ENCODE measurements around the gene RFC1. TPM values are rescaled to one million over a fixed set of nuclear protein-coding genes. Genes with fewer than 3 reads are reported as not detected.

The RFC1 gene
- polyA plus RNA-seq, 3 donors, result 8.7 to 15.0 (median 14.6) TPM

GRCh38 chr4:39305912-39306677 is 60.1 kb downstream of the RFC1 start:
- H3K36me3 Mint-ChIP-seq, result peaks cover 71 to 87% of the 10 kb centered on the region in 2 donors
- Histone ChIP-seq H3K9ac (ENCODE audit: insufficient read depth, low read length, poor library complexity, severe bottlenecking) (no peak overlapping the region), H2AFZ (ENCODE audit: insufficient read depth, low read depth, low read length, poor library complexity, severe bottlenecking) (no peak overlapping the region), H3K4me3 (replicated peaks in 1 of 3; ENCODE audit: low read depth in 2 of 3, low read length in 3 of 3) (no peak overlapping the region), H4K20me1 (ENCODE audit: insufficient read depth, low read length) (no peaks in the 10 kb centered on the region), H3K27ac (ENCODE audit: low read depth in 1 of 2, low read length in 2 of 2) (peak overlapping the region in 1 of 2 donors; percentile 5), H3K27me3 (ENCODE audit: control insufficient read depth in 2 of 2, insufficient read depth in 2 of 2, low read length in 2 of 2) (no peaks in the 10 kb centered on the region), H3K79me2 (ENCODE audit: insufficient read depth, low read length) (no peaks in the 10 kb centered on the region), H3K4me2 (replicated peaks; ENCODE audit: extremely low read depth, low read length, poor library complexity, severe bottlenecking) (no peak overlapping the region), H3K9me3 (replicated peaks in 1 of 2; ENCODE audit: control insufficient read depth in 1 of 2, insufficient read depth in 1 of 2, low read length in 2 of 2) (no peaks in the 10 kb centered on the region), H3K36me3 (replicated peaks in 1 of 2; ENCODE audit: control insufficient read depth in 1 of 2, insufficient read depth in 2 of 2, low read length in 2 of 2) (peaks cover 77 to 96% of the 10 kb centered on the region in 2 donors), H3K4me1 (ENCODE audit: control insufficient read depth in 1 of 2, insufficient read depth in 2 of 2, low read length in 2 of 2) (no peaks in the 10 kb centered on the region)
- WGBS (ENCODE audit: insufficient coverage), result 82% methylated on average over 5 of the region's 14 CpGs
- no peaks in the 10 kb centered on the region for H3K9me3 Mint-ChIP-seq
- no peaks in the 10 kb centered on the region for H3K27me3 Mint-ChIP-seq (ENCODE audit: low read depth in 3 of 3)
- H3K4me1 Mint-ChIP-seq, result no peaks in the 10 kb centered on the region
- intact Hi-C loops (cut with micrococcal nuclease), result no loop called here
- no peak overlapping the region for H3K4me3 Mint-ChIP-seq
- H3K27ac Mint-ChIP-seq, result peak overlapping the region in 1 of 7 donors; percentile 2
- TF ChIP-seq, protein P1, sequence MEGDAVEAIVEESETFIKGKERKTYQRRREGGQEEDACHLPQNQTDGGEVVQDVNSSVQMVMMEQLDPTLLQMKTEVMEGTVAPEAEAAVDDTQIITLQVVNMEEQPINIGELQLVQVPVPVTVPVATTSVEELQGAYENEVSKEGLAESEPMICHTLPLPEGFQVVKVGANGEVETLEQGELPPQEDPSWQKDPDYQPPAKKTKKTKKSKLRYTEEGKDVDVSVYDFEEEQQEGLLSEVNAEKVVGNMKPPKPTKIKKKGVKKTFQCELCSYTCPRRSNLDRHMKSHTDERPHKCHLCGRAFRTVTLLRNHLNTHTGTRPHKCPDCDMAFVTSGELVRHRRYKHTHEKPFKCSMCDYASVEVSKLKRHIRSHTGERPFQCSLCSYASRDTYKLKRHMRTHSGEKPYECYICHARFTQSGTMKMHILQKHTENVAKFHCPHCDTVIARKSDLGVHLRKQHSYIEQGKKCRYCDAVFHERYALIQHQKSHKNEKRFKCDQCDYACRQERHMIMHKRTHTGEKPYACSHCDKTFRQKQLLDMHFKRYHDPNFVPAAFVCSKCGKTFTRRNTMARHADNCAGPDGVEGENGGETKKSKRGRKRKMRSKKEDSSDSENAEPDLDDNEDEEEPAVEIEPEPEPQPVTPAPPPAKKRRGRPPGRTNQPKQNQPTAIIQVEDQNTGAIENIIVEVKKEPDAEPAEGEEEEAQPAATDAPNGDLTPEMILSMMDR (IDR thresholded peaks at IDR 0.05), result no peak
- no peak for DNase-seq

DNA sequence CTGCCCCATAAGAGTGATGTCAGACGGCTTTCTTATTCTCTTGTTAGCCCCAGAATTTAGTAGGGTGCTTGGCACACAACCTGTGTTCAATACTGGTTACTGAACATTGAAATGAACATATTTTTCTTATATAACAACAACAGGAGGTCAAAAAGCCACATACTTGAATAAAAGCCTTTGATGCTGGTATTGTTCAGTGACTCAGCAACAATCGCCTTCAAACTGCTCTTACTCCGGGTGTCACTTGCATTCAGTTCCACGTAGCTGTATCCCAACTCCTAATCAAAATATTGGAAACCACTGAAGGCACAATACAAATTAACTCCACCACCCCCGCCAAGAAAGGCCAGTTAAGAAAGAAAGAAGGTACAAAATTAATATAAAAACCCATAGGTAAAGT is 61.5 kb downstream of the RFC1 start:
- Histone ChIP-seq H3K4me1 (ENCODE audit: control insufficient read depth in 1 of 2, insufficient read depth in 2 of 2, low read length in 2 of 2) (no peaks in the 10 kb centered on the region), H3K79me2 (ENCODE audit: insufficient read depth, low read length) (no peaks in the 10 kb centered on the region), H3K9ac (ENCODE audit: insufficient read depth, low read length, poor library complexity, severe bottlenecking) (no peak overlapping the region), H3K9me3 (replicated peaks in 1 of 2; ENCODE audit: control insufficient read depth in 1 of 2, insufficient read depth in 1 of 2, low read length in 2 of 2) (no peaks in the 10 kb centered on the region), H3K27me3 (ENCODE audit: control insufficient read depth in 2 of 2, insufficient read depth in 2 of 2, low read length in 2 of 2) (no peaks in the 10 kb centered on the region), H4K20me1 (ENCODE audit: insufficient read depth, low read length) (no peaks in the 10 kb centered on the region), H3K4me3 (replicated peaks in 1 of 3; ENCODE audit: low read depth in 2 of 3, low read length in 3 of 3) (no peak overlapping the region), H3K27ac (ENCODE audit: low read depth in 1 of 2, low read length in 2 of 2) (no peak overlapping the region), H3K4me2 (replicated peaks; ENCODE audit: extremely low read depth, low read length, poor library complexity, severe bottlenecking) (no peak overlapping the region), H3K36me3 (replicated peaks in 1 of 2; ENCODE audit: control insufficient read depth in 1 of 2, insufficient read depth in 2 of 2, low read length in 2 of 2) (peaks cover 75 to 96% of the 10 kb centered on the region in 2 donors), H2AFZ (ENCODE audit: insufficient read depth, low read depth, low read length, poor library complexity, severe bottlenecking) (no peak overlapping the region)
- peak overlapping the region in 1 of 7 donors; percentile 28 for H3K27ac Mint-ChIP-seq
- peaks cover 0 to 4% (median 0%) of the 10 kb centered on the region in 7 donors for H3K9me3 Mint-ChIP-seq
- WGBS (ENCODE audit: insufficient coverage), result no CpG with 5 or more reads among the region's 5 CpGs
- TF ChIP-seq, protein P1 (IDR thresholded peaks at IDR 0.05), result no peak
- H3K36me3 Mint-ChIP-seq, result peaks cover 75 to 88% of the 10 kb centered on the region in 2 donors
- H3K27me3 Mint-ChIP-seq (ENCODE audit: low read depth in 3 of 3), result no peaks in the 10 kb centered on the region
- no peak overlapping the region for H3K4me3 Mint-ChIP-seq
- no peak for DNase-seq
- H3K4me1 Mint-ChIP-seq, result no peaks in the 10 kb centered on the region
- intact Hi-C loops (cut with micrococcal nuclease), result no loop called here

Data from CD14-positive monocyte (primary cell).